K562 (cell line): Measurements from ENCODE around the gene ARL14EPL. TPM values are rescaled to one million over a fixed set of nuclear protein-coding genes. Genes with fewer than 3 reads are reported as not detected.

ENCODE experiments used
- E2F3 ChIP-seq: fragments of 250-450 bp; sonication (Bioruptor Pico); IDR thresholded peaks from 2 replicates; pipeline ENCODE4 v1.4.0; 2020; ENCODE audit warnings: mild to moderate bottlenecking
- KDM1A ChIP-seq, 2 experiments: fragments of 450-650 bp; IDR thresholded peaks; 2 replicates each; pipeline ENCODE4 v1.6.1; 2016; ENCODE audit warnings: mild to moderate bottlenecking in 2 of 2
- MAFF ChIP-seq: IDR thresholded peaks from 2 replicates; pipeline ENCODE4 v1.6.1; 2012; ENCODE audit warnings: low read length, improper control_type of control experiment
- MTF1 ChIP-seq: fragments of 250-450 bp; sonication (Bioruptor Pico); IDR thresholded peaks from 2 replicates; pipeline ENCODE4 v1.9.0; 2021; ENCODE audit warnings: moderate library complexity, mild to moderate bottlenecking, inconsistent platforms, borderline replicate concordance
- NUFIP1 ChIP-seq: fragments of 450-650 bp; IDR thresholded peaks from 2 replicates; pipeline ENCODE4 v1.6.1; 2018; ENCODE audit not compliant: partially characterized antibody
- polyA plus RNA-seq, 8 experiments: library from polyadenylated mRNA; depleted of rRNA in 4 of 8; stranded (reverse) in 5 of 8; unstranded in 3 of 8; fragments of >200 nt; fragmentation: Nextera tagmentation in 2 of 8; fragmentation: Illumina TruSeq in 1 of 8; extraction: Ambion mirVana in 2 of 8; extraction: Trizol in 1 of 8; gene quantifications; 2 replicates each; pipeline versions ENCODE4 v1.2.1 to v1.2.3, GENCODE V29; 2011 to 2014; ENCODE audit warnings: inconsistent platforms in 1 of 8, missing spikeins in 1 of 8
- total RNA-seq, 7 experiments: library from RNA; depleted of rRNA in 6 of 7; stranded (reverse); fragments of >200 nt in 6 of 7; fragmentation: Illumina TruSeq in 2 of 7; extraction: Trizol in 2 of 7; gene quantifications; 2 replicates each; pipeline versions ENCODE4 v1.2.1 to v1.2.3, GENCODE V29; 2011 to 2021; ENCODE audit warnings: low replicate concordance in 1 of 7
- TF ChIP-seq, protein P1 (sequence below): fragments of 250-450 bp; sonication (Bioruptor Pico); IDR thresholded peaks from 2 replicates; pipeline ENCODE4 v1.4.0; 2020
- TF ChIP-seq, protein P2 (sequence below): fragments of 450-650 bp; IDR thresholded peaks from 2 replicates; pipeline ENCODE4 v1.6.1; 2017; ENCODE audit warnings: antibody characterized with exemption
- TF ChIP-seq, protein P3 (sequence below): sonication (generic); formaldehyde crosslinking; IDR thresholded peaks from 2 replicates; pipeline ENCODE4 v1.8.0; 2022; ENCODE audit warnings: mild to moderate bottlenecking, missing genetic modification reagents

Gene ARL14EPL
- total and polyA plus RNA-seq, 9 of the 15 experiments (the other 6 are each of a cell fraction or from before 2014, with no cell fraction given), result 0.06 to 0.14 (median 0.08) TPM; not detected in 5

DNA sequence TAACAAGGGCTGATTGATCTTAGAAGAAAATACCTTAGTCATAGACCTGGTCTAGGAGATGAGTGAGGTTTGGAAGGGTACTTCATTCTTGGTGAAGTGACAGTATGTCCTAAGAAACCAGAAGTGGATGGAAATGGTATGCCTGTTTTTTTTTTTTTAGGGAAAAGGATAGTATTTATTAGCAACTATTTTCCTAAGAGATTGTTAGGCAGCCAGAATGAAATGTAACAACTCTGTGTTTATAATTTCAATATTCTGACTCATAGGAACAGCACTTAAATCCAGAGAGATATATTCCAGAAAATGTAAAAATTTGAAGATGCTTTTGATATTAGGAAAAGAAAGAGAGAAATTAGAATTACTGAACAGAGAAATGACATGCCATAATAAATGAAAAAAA is 21.2 kb upstream of the ARL14EPL start (continued):
- TF ChIP-seq, protein P1, sequence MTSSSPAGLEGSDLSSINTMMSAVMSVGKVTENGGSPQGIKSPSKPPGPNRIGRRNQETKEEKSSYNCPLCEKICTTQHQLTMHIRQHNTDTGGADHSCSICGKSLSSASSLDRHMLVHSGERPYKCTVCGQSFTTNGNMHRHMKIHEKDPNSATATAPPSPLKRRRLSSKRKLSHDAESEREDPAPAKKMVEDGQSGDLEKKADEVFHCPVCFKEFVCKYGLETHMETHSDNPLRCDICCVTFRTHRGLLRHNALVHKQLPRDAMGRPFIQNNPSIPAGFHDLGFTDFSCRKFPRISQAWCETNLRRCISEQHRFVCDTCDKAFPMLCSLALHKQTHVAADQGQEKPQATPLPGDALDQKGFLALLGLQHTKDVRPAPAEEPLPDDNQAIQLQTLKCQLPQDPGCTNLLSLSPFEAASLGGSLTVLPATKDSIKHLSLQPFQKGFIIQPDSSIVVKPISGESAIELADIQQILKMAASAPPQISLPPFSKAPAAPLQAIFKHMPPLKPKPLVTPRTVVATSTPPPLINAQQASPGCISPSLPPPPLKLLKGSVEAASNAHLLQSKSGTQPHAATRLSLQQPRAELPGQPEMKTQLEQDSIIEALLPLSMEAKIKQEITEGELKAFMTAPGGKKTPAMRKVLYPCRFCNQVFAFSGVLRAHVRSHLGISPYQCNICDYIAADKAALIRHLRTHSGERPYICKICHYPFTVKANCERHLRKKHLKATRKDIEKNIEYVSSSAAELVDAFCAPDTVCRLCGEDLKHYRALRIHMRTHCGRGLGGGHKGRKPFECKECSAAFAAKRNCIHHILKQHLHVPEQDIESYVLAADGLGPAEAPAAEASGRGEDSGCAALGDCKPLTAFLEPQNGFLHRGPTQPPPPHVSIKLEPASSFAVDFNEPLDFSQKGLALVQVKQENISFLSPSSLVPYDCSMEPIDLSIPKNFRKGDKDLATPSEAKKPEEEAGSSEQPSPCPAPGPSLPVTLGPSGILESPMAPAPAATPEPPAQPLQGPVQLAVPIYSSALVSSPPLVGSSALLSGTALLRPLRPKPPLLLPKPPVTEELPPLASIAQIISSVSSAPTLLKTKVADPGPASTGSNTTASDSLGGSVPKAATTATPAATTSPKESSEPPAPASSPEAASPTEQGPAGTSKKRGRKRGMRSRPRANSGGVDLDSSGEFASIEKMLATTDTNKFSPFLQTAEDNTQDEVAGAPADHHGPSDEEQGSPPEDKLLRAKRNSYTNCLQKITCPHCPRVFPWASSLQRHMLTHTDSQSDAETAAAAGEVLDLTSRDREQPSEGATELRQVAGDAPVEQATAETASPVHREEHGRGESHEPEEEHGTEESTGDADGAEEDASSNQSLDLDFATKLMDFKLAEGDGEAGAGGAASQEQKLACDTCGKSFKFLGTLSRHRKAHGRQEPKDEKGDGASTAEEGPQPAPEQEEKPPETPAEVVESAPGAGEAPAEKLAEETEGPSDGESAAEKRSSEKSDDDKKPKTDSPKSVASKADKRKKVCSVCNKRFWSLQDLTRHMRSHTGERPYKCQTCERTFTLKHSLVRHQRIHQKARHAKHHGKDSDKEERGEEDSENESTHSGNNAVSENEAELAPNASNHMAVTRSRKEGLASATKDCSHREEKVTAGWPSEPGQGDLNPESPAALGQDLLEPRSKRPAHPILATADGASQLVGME (CRISPR knock-in tag), result no peak
- no peak for TF ChIP-seq MAFF
- TF ChIP-seq E2F3 (CRISPR knock-in tag), result no peak
- TF ChIP-seq, protein P2, sequence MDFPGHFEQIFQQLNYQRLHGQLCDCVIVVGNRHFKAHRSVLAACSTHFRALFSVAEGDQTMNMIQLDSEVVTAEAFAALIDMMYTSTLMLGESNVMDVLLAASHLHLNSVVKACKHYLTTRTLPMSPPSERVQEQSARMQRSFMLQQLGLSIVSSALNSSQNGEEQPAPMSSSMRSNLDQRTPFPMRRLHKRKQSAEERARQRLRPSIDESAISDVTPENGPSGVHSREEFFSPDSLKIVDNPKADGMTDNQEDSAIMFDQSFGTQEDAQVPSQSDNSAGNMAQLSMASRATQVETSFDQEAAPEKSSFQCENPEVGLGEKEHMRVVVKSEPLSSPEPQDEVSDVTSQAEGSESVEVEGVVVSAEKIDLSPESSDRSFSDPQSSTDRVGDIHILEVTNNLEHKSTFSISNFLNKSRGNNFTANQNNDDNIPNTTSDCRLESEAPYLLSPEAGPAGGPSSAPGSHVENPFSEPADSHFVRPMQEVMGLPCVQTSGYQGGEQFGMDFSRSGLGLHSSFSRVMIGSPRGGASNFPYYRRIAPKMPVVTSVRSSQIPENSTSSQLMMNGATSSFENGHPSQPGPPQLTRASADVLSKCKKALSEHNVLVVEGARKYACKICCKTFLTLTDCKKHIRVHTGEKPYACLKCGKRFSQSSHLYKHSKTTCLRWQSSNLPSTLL, result no peak
- TF ChIP-seq KDM1A (IDR thresholded peaks at IDR 0.05), result no peak
- TF ChIP-seq, protein P3, sequence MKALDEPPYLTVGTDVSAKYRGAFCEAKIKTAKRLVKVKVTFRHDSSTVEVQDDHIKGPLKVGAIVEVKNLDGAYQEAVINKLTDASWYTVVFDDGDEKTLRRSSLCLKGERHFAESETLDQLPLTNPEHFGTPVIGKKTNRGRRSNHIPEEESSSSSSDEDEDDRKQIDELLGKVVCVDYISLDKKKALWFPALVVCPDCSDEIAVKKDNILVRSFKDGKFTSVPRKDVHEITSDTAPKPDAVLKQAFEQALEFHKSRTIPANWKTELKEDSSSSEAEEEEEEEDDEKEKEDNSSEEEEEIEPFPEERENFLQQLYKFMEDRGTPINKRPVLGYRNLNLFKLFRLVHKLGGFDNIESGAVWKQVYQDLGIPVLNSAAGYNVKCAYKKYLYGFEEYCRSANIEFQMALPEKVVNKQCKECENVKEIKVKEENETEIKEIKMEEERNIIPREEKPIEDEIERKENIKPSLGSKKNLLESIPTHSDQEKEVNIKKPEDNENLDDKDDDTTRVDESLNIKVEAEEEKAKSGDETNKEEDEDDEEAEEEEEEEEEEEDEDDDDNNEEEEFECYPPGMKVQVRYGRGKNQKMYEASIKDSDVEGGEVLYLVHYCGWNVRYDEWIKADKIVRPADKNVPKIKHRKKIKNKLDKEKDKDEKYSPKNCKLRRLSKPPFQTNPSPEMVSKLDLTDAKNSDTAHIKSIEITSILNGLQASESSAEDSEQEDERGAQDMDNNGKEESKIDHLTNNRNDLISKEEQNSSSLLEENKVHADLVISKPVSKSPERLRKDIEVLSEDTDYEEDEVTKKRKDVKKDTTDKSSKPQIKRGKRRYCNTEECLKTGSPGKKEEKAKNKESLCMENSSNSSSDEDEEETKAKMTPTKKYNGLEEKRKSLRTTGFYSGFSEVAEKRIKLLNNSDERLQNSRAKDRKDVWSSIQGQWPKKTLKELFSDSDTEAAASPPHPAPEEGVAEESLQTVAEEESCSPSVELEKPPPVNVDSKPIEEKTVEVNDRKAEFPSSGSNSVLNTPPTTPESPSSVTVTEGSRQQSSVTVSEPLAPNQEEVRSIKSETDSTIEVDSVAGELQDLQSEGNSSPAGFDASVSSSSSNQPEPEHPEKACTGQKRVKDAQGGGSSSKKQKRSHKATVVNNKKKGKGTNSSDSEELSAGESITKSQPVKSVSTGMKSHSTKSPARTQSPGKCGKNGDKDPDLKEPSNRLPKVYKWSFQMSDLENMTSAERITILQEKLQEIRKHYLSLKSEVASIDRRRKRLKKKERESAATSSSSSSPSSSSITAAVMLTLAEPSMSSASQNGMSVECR (CRISPR knock-in tag), result no peak
- TF ChIP-seq MTF1, result no peak
- TF ChIP-seq NUFIP1, result no peak
- TF ChIP-seq, all 486 proteins: peak for 0
